ENCODE measurements around the gene CFAP47.

DNA sequence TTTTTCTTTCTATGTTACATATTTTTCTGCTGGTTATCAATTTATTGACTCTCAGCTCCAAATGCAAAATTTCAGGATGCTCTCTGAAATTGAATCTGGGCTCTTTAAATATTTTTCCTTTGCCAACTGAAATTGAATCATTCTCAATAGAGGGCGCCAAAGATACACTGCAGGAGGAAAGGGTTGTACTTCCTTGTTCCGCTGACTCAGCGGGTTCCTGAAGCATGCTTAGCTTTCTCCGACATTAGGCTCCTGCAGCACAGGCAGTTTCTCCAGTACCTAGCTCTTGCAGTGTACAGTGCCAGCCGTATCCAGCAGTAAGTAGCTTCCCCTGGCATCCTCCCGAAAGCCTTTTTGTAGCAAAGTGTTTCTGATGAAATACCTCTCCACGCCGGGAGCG, 28.8 kb upstream of the CFAP47 start:
- TF ChIP-seq POLR2AphosphoS5 (IDR thresholded peaks at IDR 0.05), result no peak
- TF ChIP-seq CTCF (IDR thresholded peaks at IDR 0.05), result peak in 1 of 2 donors; percentile 24
- no peak for TF ChIP-seq POLR2A (IDR thresholded peaks at IDR 0.05)
- no peak for TF ChIP-seq EP300 (IDR thresholded peaks at IDR 0.05)

Data from suprapubic skin (tissue), 4 donors.